SK-N-SH (cell line): Measurements from ENCODE around the gene KCTD17. TPM values are rescaled to one million over a fixed set of nuclear protein-coding genes. Genes with fewer than 3 reads are reported as not detected.

Experiments
- CTCF ChIA-PET: fragments of 300-600, 350-600 bp; formaldehyde crosslinking; extraction: SDS; loops from one replicate; lab custom pipeline; 2021; lab: Yijun Ruan, JAX
- POLR2A ChIA-PET: fragments of 350-600 bp; sonication (Branson Sonifier 250); formaldehyde crosslinking; extraction: SDS; loops from one replicate; lab custom pipeline; 2020; ENCODE audit warnings: antibody characterized with exemption, inconsistent platforms; lab: Yijun Ruan, JAX
- DNase-seq: peaks from one replicate; pipeline ENCODE4 v3.0.0; 2012
- H2AFZ ChIP-seq: fragments of 200-600 bp; sonication (generic); 2 replicates; pipeline ENCODE4 v1.8.1; 2016; ENCODE audit warnings: antibody characterized with exemption, mild to moderate bottlenecking, low read depth
- H3F3A ChIP-seq: fragments of 200-600 bp; sonication (generic); replicated peaks from 2 replicates; pipeline ENCODE3; 2016; ENCODE audit warnings: antibody characterized with exemption, mild to moderate bottlenecking; ENCODE audit not compliant: insufficient read depth
- H3K27ac ChIP-seq, 2 experiments: fragments of 200-500 bp in 1 of 2; fragments of 200-600 bp in 1 of 2; sonication (Bioruptor generic) in 1 of 2; sonication (generic), shearing (Covaris generic) in 1 of 2; 2 replicates each; pipeline versions ENCODE4 v1.5.1 to v1.6.1; 2014 to 2016; ENCODE audit warnings: low read depth in 2 of 2, inconsistent platforms in 1 of 2, low read length in 1 of 2, mild to moderate bottlenecking in 1 of 2, mixed read lengths in 1 of 2
- H3K27me3 ChIP-seq: fragments of 200-600 bp; sonication (generic), shearing (Covaris generic); 2 replicates; pipeline ENCODE4 v1.6.1; 2016; ENCODE audit warnings: mixed run types; ENCODE audit not compliant: insufficient read depth
- H3K36me3 ChIP-seq, 2 experiments: fragments of 200-500 bp in 1 of 2; fragments of 200-600 bp in 1 of 2; sonication (Bioruptor generic) in 1 of 2; sonication (generic) in 1 of 2; replicated peaks in 1 of 2; 2 replicates each; pipeline versions ENCODE3 to v1.5.1; 2014 to 2016; ENCODE audit warnings: low read length in 1 of 2, mild to moderate bottlenecking in 1 of 2; ENCODE audit not compliant: insufficient read depth in 2 of 2, control insufficient read depth in 1 of 2
- H3K4me1 ChIP-seq, 2 experiments: fragments of 200-500 bp in 1 of 2; fragments of 200-600 bp in 1 of 2; sonication (Bioruptor generic) in 1 of 2; sonication (generic), shearing (Covaris generic) in 1 of 2; 2 replicates each; pipeline versions ENCODE4 v1.5.1 to v1.6.1; 2014 to 2016; ENCODE audit warnings: low read depth in 1 of 2, low read length in 1 of 2, mixed run types in 1 of 2; ENCODE audit not compliant: insufficient read depth in 2 of 2, control insufficient read depth in 1 of 2
- H3K4me2 ChIP-seq: fragments of 200-600 bp; sonication (generic), shearing (Covaris generic); 2 replicates; pipeline ENCODE4 v1.6.1; 2017; ENCODE audit warnings: mixed run types
- H3K4me3 ChIP-seq, 2 experiments: fragments of 200-500 bp in 1 of 2; fragments of 200-600 bp in 1 of 2; sonication (Bioruptor generic) in 1 of 2; sonication (generic), shearing (Covaris generic) in 1 of 2; 2 replicates each; pipeline versions ENCODE4 v1.5.1 to v1.8.1; 2014 to 2016; ENCODE audit warnings: low read depth in 2 of 2, inconsistent platforms in 1 of 2, low read length in 1 of 2, mild to moderate bottlenecking in 1 of 2, mixed read lengths in 1 of 2, moderate library complexity in 1 of 2
- H3K79me2 ChIP-seq: fragments of 200-600 bp; sonication (generic); 2 replicates; pipeline ENCODE4 v1.8.1; 2017; ENCODE audit warnings: mild to moderate bottlenecking; ENCODE audit not compliant: insufficient read depth
- H3K9ac ChIP-seq: fragments of 200-600 bp; sonication (generic); 2 replicates; pipeline ENCODE4 v1.6.1; 2017; ENCODE audit warnings: mixed run types
- H3K9me2 ChIP-seq: fragments of 200-600 bp; sonication (generic); 2 replicates; pipeline ENCODE4 v1.6.1; 2017; ENCODE audit warnings: mixed run types
- H3K9me3 ChIP-seq: fragments of 200-600 bp; sonication (generic); 2 replicates; pipeline ENCODE4 v1.6.1; 2017; ENCODE audit warnings: mixed run types, mild to moderate bottlenecking, moderate library complexity
- H4K20me1 ChIP-seq: fragments of 200-600 bp; sonication (generic); 2 replicates; pipeline ENCODE4 v1.6.1; 2017; ENCODE audit warnings: mild to moderate bottlenecking, mixed run types; ENCODE audit not compliant: insufficient read depth
- CHD2 ChIP-seq: fragments of 150-350 bp; IDR thresholded peaks from 2 replicates; pipeline ENCODE4 v1.6.1; 2018; ENCODE audit warnings: low read length; ENCODE audit not compliant: partially characterized antibody
- ELF1 ChIP-seq: IDR thresholded peaks from 2 replicates; pipeline ENCODE4 v1.4.0; 2012
- EZH2phosphoT487 ChIP-seq: fragments of 200-600 bp; sonication (generic); IDR thresholded peaks from 2 replicates; pipeline ENCODE4 v1.6.1; 2017; ENCODE audit warnings: low read depth, mixed run types, mild to moderate bottlenecking, antibody characterized with exemption, moderate library complexity, borderline replicate concordance
- FOXJ3 ChIP-seq: sonication (generic); formaldehyde crosslinking; IDR thresholded peaks from 2 replicates; pipeline ENCODE4 v1.5.1; 2020; ENCODE audit warnings: mild to moderate bottlenecking, missing genetic modification reagents
- GABPA ChIP-seq: IDR thresholded peaks from 2 replicates; pipeline ENCODE4 v1.4.0; 2012; ENCODE audit warnings: low read depth, mild to moderate bottlenecking
- GATA2 ChIP-seq: sonication (generic); formaldehyde crosslinking; IDR thresholded peaks from 2 replicates; pipeline ENCODE4 v1.5.0; 2020; ENCODE audit warnings: mild to moderate bottlenecking, missing genetic modification reagents
- JUND ChIP-seq: IDR thresholded peaks from 2 replicates; pipeline ENCODE4 v1.4.0; 2012
- MAX ChIP-seq: IDR thresholded peaks from 2 replicates; pipeline ENCODE4 v1.4.0; 2012; ENCODE audit warnings: low read depth
- MEF2A ChIP-seq: IDR thresholded peaks from 2 replicates; pipeline ENCODE4 v1.4.0; 2012; ENCODE audit warnings: low read depth, borderline replicate concordance
- MXI1 ChIP-seq: IDR thresholded peaks from 2 replicates; pipeline ENCODE4 v1.6.1; 2012; ENCODE audit warnings: mild to moderate bottlenecking, low read depth, low read length, improper control_type of control experiment
- POLR2AphosphoS5 ChIP-seq: IDR thresholded peaks from 2 replicates; pipeline ENCODE4 v1.6.1; 2012; ENCODE audit warnings: low read depth, low read length
- RAD21 ChIP-seq: IDR thresholded peaks from 2 replicates; pipeline ENCODE4 v1.6.1; 2012; ENCODE audit warnings: mild to moderate bottlenecking, low read length
- RFX5 ChIP-seq: IDR thresholded peaks from 2 replicates; pipeline ENCODE4 v1.6.1; 2012; ENCODE audit warnings: mild to moderate bottlenecking, improper control_type of control experiment, low read length
- TAF1 ChIP-seq: IDR thresholded peaks from 2 replicates; pipeline ENCODE4 v1.6.1; 2012; ENCODE audit warnings: low read depth, mild to moderate bottlenecking, low read length, moderate library complexity, borderline replicate concordance
- TCF12 ChIP-seq: IDR thresholded peaks from 2 replicates; pipeline ENCODE4 v1.4.0; 2012
- TEAD4 ChIP-seq: IDR thresholded peaks from 2 replicates; pipeline ENCODE4 v1.4.0; 2012; ENCODE audit warnings: mild to moderate bottlenecking, borderline replicate concordance; ENCODE audit not compliant: insufficient read depth
- ZBTB33 ChIP-seq: IDR thresholded peaks from 2 replicates; pipeline ENCODE4 v1.4.0; 2012; ENCODE audit warnings: low read depth, borderline replicate concordance
- WGBS: methylation state at CpG from one replicate; pipeline ENCODE4 v1.1.6; 2017; ENCODE audit warnings: low lambda C conversion rate; 5-methylcytosine and 5-hydroxymethylcytosine counted together
- polyA plus RNA-seq, 3 experiments: library from polyadenylated mRNA; depleted of rRNA; stranded (reverse); fragments of >200 nt; gene quantifications; 2 replicates each; pipeline ENCODE4 v1.2.3, GENCODE V29; 2012
- TF ChIP-seq, protein P1 (sequence below): IDR thresholded peaks from 2 replicates; pipeline ENCODE4; 2012
- TF ChIP-seq, protein P2 (sequence below): IDR thresholded peaks from 2 replicates; pipeline ENCODE4 v1.6.1; 2012; ENCODE audit warnings: mild to moderate bottlenecking, low read depth, low read length, moderate library complexity
- TF ChIP-seq, protein P3 (sequence below): fragments of 150-350 bp; IDR thresholded peaks from 2 replicates; pipeline ENCODE4 v1.6.1; 2016; ENCODE audit warnings: mild to moderate bottlenecking, low read depth, low read length

KCTD17 gene
- polyA plus RNA-seq, 1 of the 3 experiments (the other 2 are of a cell fraction) = 57.8 TPM

GRCh38 chr22:37064553-37064952, 13.0 kb downstream of the KCTD17 start:
- H3K4me3 ChIP-seq = no peak overlapping the region
- no peaks in the 10 kb centered on the region for H3K9me3 ChIP-seq
- H2AFZ ChIP-seq = no peak overlapping the region
- H3K9ac ChIP-seq = no peak overlapping the region
- no peaks in the 10 kb centered on the region; a peak in 1 of 4 replicates for H3K4me1 ChIP-seq
- H3K27ac ChIP-seq = no peak overlapping the region
- H3K9me2 ChIP-seq = no peaks in the 10 kb centered on the region
- peaks cover 12% of the 10 kb centered on the region; the same call in 1 of the 2 replicates for H3K27me3 ChIP-seq
- no peak for DNase-seq
- 96% methylated on average over 11 of the region's 11 CpGs for WGBS
- TF ChIP-seq ELF1 (no peak), JUND (no peak), POLR2AphosphoS5 (no peak), TEAD4 (no peak), MEF2A (no peak), CHD2 (no peak), TAF1 (no peak), RAD21 (no peak), TCF12 (no peak), MXI1 (no peak), EZH2phosphoT487 (no peak)
- TF ChIP-seq, protein P1, sequence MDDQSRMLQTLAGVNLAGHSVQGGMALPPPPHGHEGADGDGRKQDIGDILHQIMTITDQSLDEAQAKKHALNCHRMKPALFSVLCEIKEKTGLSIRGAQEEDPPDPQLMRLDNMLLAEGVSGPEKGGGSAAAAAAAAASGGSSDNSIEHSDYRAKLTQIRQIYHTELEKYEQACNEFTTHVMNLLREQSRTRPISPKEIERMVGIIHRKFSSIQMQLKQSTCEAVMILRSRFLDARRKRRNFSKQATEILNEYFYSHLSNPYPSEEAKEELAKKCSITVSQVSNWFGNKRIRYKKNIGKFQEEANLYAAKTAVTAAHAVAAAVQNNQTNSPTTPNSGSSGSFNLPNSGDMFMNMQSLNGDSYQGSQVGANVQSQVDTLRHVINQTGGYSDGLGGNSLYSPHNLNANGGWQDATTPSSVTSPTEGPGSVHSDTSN = no peak
- no peaks in the 10 kb centered on the region for H3F3A ChIP-seq
- H3K79me2 ChIP-seq = no peaks in the 10 kb centered on the region
- ChIA-PET POLR2A (no interaction called here), CTCF (interaction anchor here (1.0 kb wide), 1 partner anchor 19 kb away, joined by 3 read pairs; no protein-coding TSS in a partner anchor)
- peaks cover 0 to 8% of the 10 kb centered on the region in 2 experiments for H3K36me3 ChIP-seq
- H4K20me1 ChIP-seq = no peaks in the 10 kb centered on the region
- H3K4me2 ChIP-seq = no peak overlapping the region

GRCh38 chr22:37065180-37065579, 13.6 kb downstream of the KCTD17 start:
- H4K20me1 ChIP-seq = no peaks in the 10 kb centered on the region
- POLR2A ChIA-PET = no interaction called here
- H3K27me3 ChIP-seq = peaks cover 18% of the 10 kb centered on the region; the same call in 1 of the 2 replicates
- no peak overlapping the region for H2AFZ ChIP-seq
- TF ChIP-seq, protein P2, sequence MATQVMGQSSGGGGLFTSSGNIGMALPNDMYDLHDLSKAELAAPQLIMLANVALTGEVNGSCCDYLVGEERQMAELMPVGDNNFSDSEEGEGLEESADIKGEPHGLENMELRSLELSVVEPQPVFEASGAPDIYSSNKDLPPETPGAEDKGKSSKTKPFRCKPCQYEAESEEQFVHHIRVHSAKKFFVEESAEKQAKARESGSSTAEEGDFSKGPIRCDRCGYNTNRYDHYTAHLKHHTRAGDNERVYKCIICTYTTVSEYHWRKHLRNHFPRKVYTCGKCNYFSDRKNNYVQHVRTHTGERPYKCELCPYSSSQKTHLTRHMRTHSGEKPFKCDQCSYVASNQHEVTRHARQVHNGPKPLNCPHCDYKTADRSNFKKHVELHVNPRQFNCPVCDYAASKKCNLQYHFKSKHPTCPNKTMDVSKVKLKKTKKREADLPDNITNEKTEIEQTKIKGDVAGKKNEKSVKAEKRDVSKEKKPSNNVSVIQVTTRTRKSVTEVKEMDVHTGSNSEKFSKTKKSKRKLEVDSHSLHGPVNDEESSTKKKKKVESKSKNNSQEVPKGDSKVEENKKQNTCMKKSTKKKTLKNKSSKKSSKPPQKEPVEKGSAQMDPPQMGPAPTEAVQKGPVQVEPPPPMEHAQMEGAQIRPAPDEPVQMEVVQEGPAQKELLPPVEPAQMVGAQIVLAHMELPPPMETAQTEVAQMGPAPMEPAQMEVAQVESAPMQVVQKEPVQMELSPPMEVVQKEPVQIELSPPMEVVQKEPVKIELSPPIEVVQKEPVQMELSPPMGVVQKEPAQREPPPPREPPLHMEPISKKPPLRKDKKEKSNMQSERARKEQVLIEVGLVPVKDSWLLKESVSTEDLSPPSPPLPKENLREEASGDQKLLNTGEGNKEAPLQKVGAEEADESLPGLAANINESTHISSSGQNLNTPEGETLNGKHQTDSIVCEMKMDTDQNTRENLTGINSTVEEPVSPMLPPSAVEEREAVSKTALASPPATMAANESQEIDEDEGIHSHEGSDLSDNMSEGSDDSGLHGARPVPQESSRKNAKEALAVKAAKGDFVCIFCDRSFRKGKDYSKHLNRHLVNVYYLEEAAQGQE = no peak
- TF ChIP-seq ZBTB33 = no peak
- TF ChIP-seq GATA2 (CRISPR knock-in tag) = no peak
- no peak for TF ChIP-seq MEF2A
- TF ChIP-seq, protein P3, sequence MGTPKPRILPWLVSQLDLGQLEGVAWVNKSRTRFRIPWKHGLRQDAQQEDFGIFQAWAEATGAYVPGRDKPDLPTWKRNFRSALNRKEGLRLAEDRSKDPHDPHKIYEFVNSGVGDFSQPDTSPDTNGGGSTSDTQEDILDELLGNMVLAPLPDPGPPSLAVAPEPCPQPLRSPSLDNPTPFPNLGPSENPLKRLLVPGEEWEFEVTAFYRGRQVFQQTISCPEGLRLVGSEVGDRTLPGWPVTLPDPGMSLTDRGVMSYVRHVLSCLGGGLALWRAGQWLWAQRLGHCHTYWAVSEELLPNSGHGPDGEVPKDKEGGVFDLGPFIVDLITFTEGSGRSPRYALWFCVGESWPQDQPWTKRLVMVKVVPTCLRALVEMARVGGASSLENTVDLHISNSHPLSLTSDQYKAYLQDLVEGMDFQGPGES = no peak
- no peak for TF ChIP-seq MAX
- no peak for TF ChIP-seq GABPA
- no peak for TF ChIP-seq TEAD4
- no peak for TF ChIP-seq JUND
- no peak for TF ChIP-seq RFX5
- no peak for TF ChIP-seq FOXJ3 (CRISPR knock-in tag)
- H3K9me3 ChIP-seq = no peaks in the 10 kb centered on the region
- no peaks in the 10 kb centered on the region for H3K9me2 ChIP-seq
- H3K9ac ChIP-seq = no peak overlapping the region
- no peaks in the 10 kb centered on the region; a peak in 1 of 4 replicates for H3K4me1 ChIP-seq
- H3K4me3 ChIP-seq = no peak overlapping the region
- no peak for DNase-seq
- no peak overlapping the region for H3K27ac ChIP-seq
- H3F3A ChIP-seq = no peaks in the 10 kb centered on the region
- CTCF ChIA-PET = interaction anchor here (2.5 kb wide), 1 partner anchor 11 kb away, joined by 7 read pairs; no protein-coding TSS in a partner anchor
- WGBS = 100% methylated on average over 1 of the region's 3 CpGs
- H3K79me2 ChIP-seq = no peaks in the 10 kb centered on the region
- no peak overlapping the region for H3K4me2 ChIP-seq
- peaks cover 0 to 4% of the 10 kb centered on the region in 2 experiments for H3K36me3 ChIP-seq
